ENCODE data around the gene YPEL1.

The YPEL1 gene

GRCh38 chr22:21766691-21767462 is 31.3 kb upstream of the YPEL1 start:
- H3K4me3 ChIP-seq (ENCODE audit: low read depth, low read length) = no peak overlapping the region
- no peak for DNase-seq (ENCODE audit: low read depth)
- no peak for TF ChIP-seq CTCF (conservative IDR thresholded peaks at IDR 0.05; ENCODE audit: low read depth, low read length)

GRCh38 chr22:21765909-21766529 is 30.4 kb upstream of the YPEL1 start:
- TF ChIP-seq CTCF (conservative IDR thresholded peaks at IDR 0.05; ENCODE audit: low read depth, low read length) = no peak
- no peak overlapping the region for H3K4me3 ChIP-seq (ENCODE audit: low read depth, low read length)
- DNase-seq (ENCODE audit: low read depth) = no peak

- no peak for TF ChIP-seq CTCF (conservative IDR thresholded peaks at IDR 0.05; ENCODE audit: low read depth, low read length)
- no peak for DNase-seq (ENCODE audit: low read depth)
- no peak overlapping the region for H3K4me3 ChIP-seq (ENCODE audit: low read depth, low read length)
These were observed 28.6 kb upstream of the YPEL1 start for GRCh38 chr22:21764038-21764804.

GRCh38 chr22:21762712-21763581 is 27.4 kb upstream of the YPEL1 start:
- peak; percentile 33 for DNase-seq (ENCODE audit: low read depth)
- TF ChIP-seq CTCF (conservative IDR thresholded peaks at IDR 0.05; ENCODE audit: low read depth, low read length) = no peak
- no peak overlapping the region for H3K4me3 ChIP-seq (ENCODE audit: low read depth, low read length)

- TF ChIP-seq CTCF (conservative IDR thresholded peaks at IDR 0.05; ENCODE audit: low read depth, low read length) = no peak
- no peak overlapping the region for H3K4me3 ChIP-seq (ENCODE audit: low read depth, low read length)
- no peak for DNase-seq (ENCODE audit: low read depth)
These were observed 26.5 kb upstream of the YPEL1 start for GRCh38 chr22:21761994-21762680.

GRCh38 chr22:21761086-21761485 is 25.5 kb upstream of the YPEL1 start:
- H3K4me3 ChIP-seq (ENCODE audit: low read depth, low read length) = no peak overlapping the region
- peak; percentile 61 for DNase-seq (ENCODE audit: low read depth)
- no peak for TF ChIP-seq CTCF (conservative IDR thresholded peaks at IDR 0.05; ENCODE audit: low read depth, low read length)

All from choroid plexus epithelial cell (primary cell).